ENCODE results near the gene IL17RE.

The IL17RE gene

GRCh38 chr3:9946112-9947024 is 43.7 kb downstream of the IL17RE start:
- Histone ChIP-seq H3K4me3 (ENCODE audit: low read length) (no peak overlapping the region), H3K36me3 (replicated peaks; ENCODE audit: low read depth, low read length) (peaks cover 6% of the 10 kb centered on the region), H3K4me2 (ENCODE audit: low read length) (no peak overlapping the region)

GRCh38 chr3:9947025-9947995 is 44.7 kb downstream of the IL17RE start:
- Histone ChIP-seq H3K4me3 (ENCODE audit: low read length) (no peak overlapping the region), H3K4me2 (ENCODE audit: low read length) (no peak overlapping the region), H3K36me3 (replicated peaks; ENCODE audit: low read depth, low read length) (peaks cover 6% of the 10 kb centered on the region), H3K4me1 (ENCODE audit: low read length) (peaks cover 12% of the 10 kb centered on the region), H4K20me1 (ENCODE audit: insufficient read depth, low read length) (no peaks in the 10 kb centered on the region), H3K79me2 (ENCODE audit: low read length) (no peaks in the 10 kb centered on the region), H2AFZ (ENCODE audit: low read depth, low read length) (no peak overlapping the region), H3K9me3 (ENCODE audit: insufficient read depth, low read length) (no peaks in the 10 kb centered on the region), H3K27me3 (ENCODE audit: low read depth, low read length) (no peaks in the 10 kb centered on the region), H3K9ac (ENCODE audit: low read length) (no peak overlapping the region), H3K27ac (ENCODE audit: low read length) (no peak overlapping the region)
- TF ChIP-seq CTCF (IDR thresholded peaks at IDR 0.05; ENCODE audit: low read depth, low read length) (no peak), EZH2phosphoT487 (IDR thresholded peaks at IDR 0.05; ENCODE audit: low read depth) (no peak)

More at GRCh38 chr3:9946112-9947024, 43.7 kb downstream of the IL17RE start:
- Histone ChIP-seq H4K20me1 (ENCODE audit: insufficient read depth, low read length) (no peaks in the 10 kb centered on the region), H2AFZ (ENCODE audit: low read depth, low read length) (no peak overlapping the region), H3K9ac (ENCODE audit: low read length) (no peak overlapping the region), H3K27me3 (ENCODE audit: low read depth, low read length) (no peaks in the 10 kb centered on the region), H3K79me2 (ENCODE audit: low read length) (no peaks in the 10 kb centered on the region), H3K4me1 (ENCODE audit: low read length) (peaks cover 8% of the 10 kb centered on the region), H3K9me3 (ENCODE audit: insufficient read depth, low read length) (no peaks in the 10 kb centered on the region), H3K27ac (ENCODE audit: low read length) (no peak overlapping the region)
- no peak for TF ChIP-seq CTCF (IDR thresholded peaks at IDR 0.05; ENCODE audit: low read depth, low read length)
- no peak for TF ChIP-seq EZH2phosphoT487 (IDR thresholded peaks at IDR 0.05; ENCODE audit: low read depth)

GRCh38 chr3:9948586-9948985 is 45.9 kb downstream of the IL17RE start:
- Histone ChIP-seq H2AFZ (ENCODE audit: low read depth, low read length) (no peak overlapping the region), H3K79me2 (ENCODE audit: low read length) (no peaks in the 10 kb centered on the region)

More at GRCh38 chr3:9948586-9948985, 45.9 kb downstream of the IL17RE start:
- Histone ChIP-seq H3K9ac (ENCODE audit: low read length) (no peak overlapping the region), H3K9me3 (ENCODE audit: insufficient read depth, low read length) (no peaks in the 10 kb centered on the region), H4K20me1 (ENCODE audit: insufficient read depth, low read length) (no peaks in the 10 kb centered on the region), H3K4me2 (ENCODE audit: low read length) (no peak overlapping the region), H3K4me3 (ENCODE audit: low read length) (no peak overlapping the region), H3K27ac (ENCODE audit: low read length) (no peak overlapping the region), H3K4me1 (ENCODE audit: low read length) (peaks cover 12% of the 10 kb centered on the region), H3K36me3 (replicated peaks; ENCODE audit: low read depth, low read length) (peaks cover 6% of the 10 kb centered on the region), H3K27me3 (ENCODE audit: low read depth, low read length) (no peaks in the 10 kb centered on the region)
- TF ChIP-seq CTCF (IDR thresholded peaks at IDR 0.05; ENCODE audit: low read depth, low read length) (no peak), EZH2phosphoT487 (IDR thresholded peaks at IDR 0.05; ENCODE audit: low read depth) (no peak)

All from OCI-LY3 (cell line).